ENCODE data around the gene COL20A1.
A peak's percentile ranks its signal among the peaks of the same experiment; 100 is the strongest.

The COL20A1 gene

GRCh38 chr20:63272105-63273058 lies 20.6 kb upstream of the COL20A1 start, which contains the start of gene ARFGAP1:
TSS of gene ARFGAP1 (plus strand) at chr20:63272813. CDS start at chr20:63275581, 2,768 bp downstream.
- Histone ChIP-seq H4K20me1 (peaks cover 39 to 44% (median 42%) of the 10 kb centered on the region in 11 experiments), H3K9ac (peak within 1 kb of the TSS; percentile 85 to 93 (median 89)), H3K4me1 (peaks cover 19 to 43% (median 34%) of the 10 kb centered on the region in 10 experiments), H3K4me2 (peak within 1 kb of the TSS; percentile 89 to 100 (median 97)), H3K4me3 (peak within 1 kb of the TSS; percentile 86 to 97 (median 93)), H3K27ac (peak within 1 kb of the TSS; percentile 65 to 86 (median 81)), H3K36me3 (peaks cover 20 to 30% (median 23%) of the 10 kb centered on the region in 11 experiments), H3K9me3 (replicated peaks in 1 of 11) (no peaks in the 10 kb centered on the region), H3K27me3 (peaks cover 0 to 19% (median 12%) of the 10 kb centered on the region in 11 experiments; a peak in 11 of 22 replicates)
- no peak for TF ChIP-seq Cebpa-rat (IDR thresholded peaks at IDR 0.05)

- TF ChIP-seq Cebpa-rat (IDR thresholded peaks at IDR 0.05), result no peak
- Histone ChIP-seq H3K4me3 (peak overlapping the region; percentile 86 to 97 (median 93)), H3K36me3 (peaks cover 27 to 38% (median 31%) of the 10 kb centered on the region in 11 experiments), H4K20me1 (peaks cover 45 to 52% (median 47%) of the 10 kb centered on the region in 11 experiments), H3K27me3 (peaks cover 0 to 19% (median 11%) of the 10 kb centered on the region in 11 experiments; a peak in 11 of 22 replicates), H3K9ac (peak overlapping the region; percentile 85 to 93 (median 89)), H3K9me3 (replicated peaks in 1 of 11) (no peaks in the 10 kb centered on the region), H3K4me1 (peaks cover 27 to 42% (median 34%) of the 10 kb centered on the region in 10 experiments), H3K27ac (peak overlapping the region; percentile 65 to 86 (median 81)), H3K4me2 (peak overlapping the region; percentile 89 to 100 (median 97))
Observed at GRCh38 chr20:63273059-63273579, 19.9 kb upstream of the COL20A1 start.

DNA sequence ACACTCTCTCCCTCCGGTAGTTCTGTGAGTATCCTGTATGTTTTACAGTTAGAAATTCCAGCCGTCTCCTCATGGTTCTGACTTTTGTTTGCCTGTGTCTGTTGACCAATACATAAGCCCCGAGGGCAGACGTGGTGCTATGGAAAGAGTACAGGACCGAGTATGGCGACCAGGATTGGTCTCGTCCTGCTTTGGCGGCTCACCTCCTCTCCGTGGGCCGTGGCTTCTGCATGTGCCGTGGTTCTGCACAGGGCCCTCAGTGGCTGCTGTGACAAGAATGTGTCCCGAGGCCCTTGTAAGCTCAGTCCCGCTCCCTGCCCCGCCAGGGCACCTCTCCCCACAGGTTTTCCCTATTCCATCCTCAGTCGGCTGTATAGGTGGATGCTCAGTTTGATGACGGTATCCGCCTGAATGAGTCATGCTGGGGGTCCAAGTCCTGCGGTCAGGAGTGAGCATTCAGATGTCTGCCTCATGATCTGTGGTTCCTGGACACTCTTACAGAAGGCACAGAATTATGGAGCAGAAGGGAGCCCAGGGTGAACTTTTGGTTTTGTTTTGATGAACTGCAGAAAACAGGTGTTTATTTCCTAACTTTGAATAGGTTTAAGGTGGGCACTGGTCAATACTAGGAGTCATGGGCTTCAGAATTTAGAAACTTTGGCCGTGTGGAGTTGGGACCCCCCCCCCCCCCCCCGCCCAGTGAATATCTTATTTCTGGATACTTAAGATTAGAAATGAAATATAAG lies 19.2 kb upstream of the COL20A1 start:
- peak overlapping the region in 10 of 11 experiments; percentile 65 to 86 (median 81); a peak in 20 of 22 replicates for H3K27ac ChIP-seq
- peak overlapping the region; percentile 85 to 93 (median 89) for H3K9ac ChIP-seq
- peaks cover 34 to 44% (median 37%) of the 10 kb centered on the region in 11 experiments for H3K36me3 ChIP-seq
- peak overlapping the region; percentile 86 to 97 (median 93) for H3K4me3 ChIP-seq
- H3K27me3 ChIP-seq, result peaks cover 0 to 19% (median 11%) of the 10 kb centered on the region in 11 experiments; a peak in 11 of 22 replicates
- H4K20me1 ChIP-seq, result peaks cover 46 to 59% (median 54%) of the 10 kb centered on the region in 11 experiments
- H3K9me3 ChIP-seq (replicated peaks in 1 of 11), result no peaks in the 10 kb centered on the region
- H3K4me2 ChIP-seq, result peak overlapping the region; percentile 89 to 100 (median 97)
- H3K4me1 ChIP-seq, result peaks cover 34 to 42% (median 39%) of the 10 kb centered on the region in 10 experiments
- TF ChIP-seq Cebpa-rat (IDR thresholded peaks at IDR 0.05), result no peak

- no peak overlapping the region for H3K27ac ChIP-seq
- peaks cover 34 to 50% (median 45%) of the 10 kb centered on the region in 10 experiments for H3K4me1 ChIP-seq
- peak overlapping the region; percentile 30 to 100 (median 96); a peak in 20 of 22 replicates for H3K4me2 ChIP-seq
- no peak overlapping the region for H3K4me3 ChIP-seq
- H3K9me3 ChIP-seq (replicated peaks in 1 of 11), result no peaks in the 10 kb centered on the region
- peaks cover 46 to 66% (median 61%) of the 10 kb centered on the region in 11 experiments for H4K20me1 ChIP-seq
- peaks cover 42 to 51% (median 45%) of the 10 kb centered on the region in 11 experiments for H3K36me3 ChIP-seq
- peak overlapping the region in 10 of 11 experiments; percentile 18 to 92 (median 40); a peak in 12 of 22 replicates for H3K9ac ChIP-seq
- no peak for TF ChIP-seq Cebpa-rat (IDR thresholded peaks at IDR 0.05)
- peaks cover 0 to 19% (median 11%) of the 10 kb centered on the region in 11 experiments; a peak in 11 of 22 replicates for H3K27me3 ChIP-seq
Observed at GRCh38 chr20:63274381-63275228, 18.4 kb upstream of the COL20A1 start.

GRCh38 chr20:63275825-63276224 lies 17.2 kb upstream of the COL20A1 start:
- peaks cover 42 to 62% (median 57%) of the 10 kb centered on the region in 10 experiments for H3K4me1 ChIP-seq
- H3K9me3 ChIP-seq (replicated peaks in 1 of 11), result no peaks in the 10 kb centered on the region
- no peak overlapping the region for H3K4me2 ChIP-seq
- TF ChIP-seq Cebpa-rat (IDR thresholded peaks at IDR 0.05), result no peak
- peaks cover 50 to 79% (median 73%) of the 10 kb centered on the region in 11 experiments for H4K20me1 ChIP-seq
- H3K27me3 ChIP-seq, result peaks cover 0 to 13% (median 11%) of the 10 kb centered on the region in 11 experiments; a peak in 11 of 22 replicates
- no peak overlapping the region for H3K27ac ChIP-seq
- H3K4me3 ChIP-seq, result no peak overlapping the region
- H3K9ac ChIP-seq, result 0 out of 22 replicates have a peak overlapping the region, but pooled peaks of 1 of the 11 experiments have one; percentile 19
- H3K36me3 ChIP-seq, result peaks cover 47 to 63% (median 55%) of the 10 kb centered on the region in 11 experiments

DNA sequence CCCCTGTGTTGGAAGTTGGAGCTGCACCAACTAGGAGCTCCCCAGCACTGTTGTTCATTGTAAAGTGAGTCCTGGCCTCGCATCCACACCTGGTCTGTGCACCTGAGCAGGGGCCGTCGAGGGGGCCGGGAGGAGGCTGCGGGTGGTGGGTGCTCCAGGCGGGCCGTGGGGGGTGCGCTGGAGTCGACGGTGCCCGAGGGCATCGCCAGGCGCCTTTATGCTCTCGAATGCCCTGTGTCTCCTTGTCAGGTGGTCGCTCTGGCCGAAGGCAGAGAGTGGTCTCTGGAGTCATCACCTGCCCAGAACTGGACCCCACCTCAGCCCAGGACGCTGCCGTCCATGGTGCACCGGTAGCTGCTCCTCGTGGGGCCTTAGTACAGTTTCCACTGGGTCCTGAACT lies 16.0 kb upstream of the COL20A1 start:
- Histone ChIP-seq H3K4me1 (peaks cover 49 to 71% (median 65%) of the 10 kb centered on the region in 10 experiments), H3K9ac (0 out of 22 replicates have a peak overlapping the region, but pooled peaks of 1 of the 11 experiments have one; percentile 6), H4K20me1 (peaks cover 50 to 90% (median 84%) of the 10 kb centered on the region in 11 experiments), H3K4me3 (no peak overlapping the region), H3K9me3 (replicated peaks in 1 of 11) (no peaks in the 10 kb centered on the region), H3K27me3 (peaks cover 0 to 2% (median 2%) of the 10 kb centered on the region in 11 experiments; a peak in 11 of 22 replicates), H3K4me2 (no peak overlapping the region), H3K36me3 (peaks cover 47 to 75% (median 65%) of the 10 kb centered on the region in 11 experiments), H3K27ac (no peak overlapping the region)
- TF ChIP-seq Cebpa-rat (IDR thresholded peaks at IDR 0.05), result no peak

DNA sequence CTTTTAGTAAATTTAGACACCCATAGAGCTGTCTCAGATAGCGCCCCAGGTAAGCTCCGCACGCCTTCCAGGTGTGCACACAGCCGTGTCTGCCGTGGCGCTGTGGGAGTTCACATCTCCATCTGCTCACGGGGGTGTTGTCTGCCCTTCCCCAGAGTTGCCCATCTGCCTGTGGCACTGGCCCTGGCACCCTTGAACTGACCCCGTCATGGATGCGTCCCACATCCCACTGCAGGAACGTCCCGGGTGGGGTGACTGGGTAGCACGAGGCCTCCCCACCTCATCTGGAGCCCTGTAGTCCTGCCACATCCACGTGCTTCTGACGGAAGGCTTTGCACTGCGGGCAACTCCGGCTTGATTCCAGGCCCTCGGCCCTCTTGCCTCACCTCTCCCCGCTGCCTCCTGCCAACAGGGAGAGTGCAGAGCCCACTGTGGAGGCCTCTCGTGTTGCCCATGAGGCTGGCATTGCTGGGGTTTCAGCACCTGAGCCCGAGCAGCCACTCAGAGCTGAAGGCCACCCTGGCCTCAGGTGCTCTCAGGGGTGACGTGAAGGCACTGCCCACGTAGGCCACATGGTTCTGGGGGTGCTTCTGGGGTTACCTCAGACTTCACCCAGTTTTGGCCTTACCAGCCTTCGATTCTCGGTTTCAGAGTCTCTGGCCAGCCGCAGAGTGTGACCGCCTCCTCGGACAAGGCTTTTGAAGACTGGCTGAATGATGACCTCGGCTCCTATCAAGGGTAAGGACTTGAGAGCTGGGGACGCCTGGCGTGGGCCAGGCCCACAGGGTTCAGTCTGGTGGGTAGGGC lies 15.3 kb upstream of the COL20A1 start:
- Histone ChIP-seq H3K4me3 (no peak overlapping the region; a peak in 1 of 20 replicates), H4K20me1 (peaks cover 55 to 97% (median 92%) of the 10 kb centered on the region in 11 experiments), H3K36me3 (peaks cover 47 to 82% (median 71%) of the 10 kb centered on the region in 11 experiments), H3K4me1 (peaks cover 54 to 75% (median 70%) of the 10 kb centered on the region in 10 experiments), H3K27me3 (no peaks in the 10 kb centered on the region), H3K4me2 (peak overlapping the region in 10 of 11 experiments; percentile 13 to 98 (median 78); a peak in 20 of 22 replicates), H3K27ac (no peak overlapping the region), H3K9me3 (replicated peaks in 1 of 11) (no peaks in the 10 kb centered on the region), H3K9ac (peak overlapping the region in 2 of 11 experiments; percentile 19 to 47; a peak in 4 of 22 replicates)
- TF ChIP-seq Cebpa-rat (IDR thresholded peaks at IDR 0.05), result no peak

All from BLaER1 treated with 17β-estradiol and CSF1 and Interleukin-3, amounts not matched to agents 10 nM and 100 nM (cell line).